ENCODE results near the gene CTLA4. TPM values are rescaled to one million over a fixed set of nuclear protein-coding genes. Genes with fewer than 3 reads are reported as not detected.

The CTLA4 gene
- polyA plus RNA-seq, 3 donors, result 0.13 TPM; not detected in 2

DNA sequence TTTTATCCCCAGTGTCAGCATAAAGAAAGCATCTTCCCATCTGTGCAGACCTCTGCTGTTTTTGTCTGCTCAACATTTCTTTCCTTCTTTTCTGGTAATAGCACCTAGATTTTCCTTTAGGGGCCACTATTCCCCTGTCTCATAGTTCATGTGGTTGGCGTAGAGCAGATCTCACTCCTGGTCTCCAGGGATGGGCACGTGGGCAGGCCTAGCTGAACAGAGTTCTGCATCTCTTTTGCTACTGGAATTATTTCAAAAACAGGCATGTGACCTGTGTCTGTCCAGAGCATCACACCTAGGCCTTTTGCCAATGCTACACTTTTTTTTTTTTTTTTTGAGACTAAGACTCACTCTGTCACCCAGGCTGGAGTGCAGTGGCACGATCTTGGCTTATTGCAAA is 51.3 kb downstream of the CTLA4 start:
- no peak for DNase-seq (ENCODE audit: low read depth in 3 of 3, low spot score in 2 of 3)

Other genes starting within 250 kb of the CTLA4 start
- 1 to 10 TPM; 1.9 to 2.3 (median 2.1) TPM for gene CD28, start 161.1 kb upstream of the CTLA4 start, polyA plus RNA-seq (ENCODE audit: insufficient read length in 3 of 3)
- gene ICOS, start 69.0 kb downstream of the CTLA4 start, polyA plus RNA-seq (ENCODE audit: insufficient read length in 3 of 3), result under 1 TPM in 1 of 3 donors, not detected in 2; 0.06 TPM

Data from right renal cortex interstitium (tissue), 3 donors.